K562 (cell line): ENCODE results near the gene ZNF169. TPM values are rescaled to one million over a fixed set of nuclear protein-coding genes. Genes with fewer than 3 reads are reported as not detected.

ENCODE experiments used
- ARID1B ChIP-seq: fragments of 450-650 bp; IDR thresholded peaks from 2 replicates; pipeline ENCODE4 v1.6.1; 2016; ENCODE audit warnings: antibody characterized with exemption, mild to moderate bottlenecking, inconsistent platforms
- CEBPG ChIP-seq, 3 experiments: fragments of 200-800 bp in 1 of 3; sonication (Bioruptor generic) in 1 of 3; sonication (generic) in 1 of 3; formaldehyde crosslinking in 1 of 3; IDR thresholded peaks in 2 of 3; conservative IDR thresholded peaks in 1 of 3; 2 replicates each; pipeline versions ENCODE4 v1.6.1 to v1.8.0; 2016 to 2022; ENCODE audit warnings: missing compliant biosample characterization in 2 of 3, missing genetic modification characterization in 2 of 3, mild to moderate bottlenecking in 1 of 3, missing genetic modification reagents in 1 of 3
- CGGBP1 ChIP-seq: fragments of 250-450 bp; sonication (Bioruptor Pico); IDR thresholded peaks from 2 replicates; pipeline ENCODE4 v1.9.0; 2021; ENCODE audit warnings: mild to moderate bottlenecking
- GABPB2 ChIP-seq: fragments of 250-450 bp; sonication (Bioruptor Pico); conservative IDR thresholded peaks from 2 replicates; pipeline ENCODE4 v1.5.1; 2021; ENCODE audit warnings: mild to moderate bottlenecking
- MIER1 ChIP-seq: fragments of 450-650 bp; IDR thresholded peaks from 2 replicates; pipeline ENCODE4 v1.6.1; 2016; ENCODE audit warnings: antibody characterized with exemption, mild to moderate bottlenecking, low read depth
- NONO ChIP-seq, 2 experiments: fragments of 200-400 bp in 1 of 2; fragments of 450-650 bp in 1 of 2; formaldehyde crosslinking in 1 of 2; IDR thresholded peaks; 2 replicates each; pipeline ENCODE4 v1.6.1; 2017; ENCODE audit warnings: low read depth in 2 of 2, mild to moderate bottlenecking in 2 of 2, moderate library complexity in 2 of 2, low read length in 1 of 2
- POLR2A ChIP-seq: fragments of 450-650 bp; conservative IDR thresholded peaks from 2 replicates; pipeline ENCODE4 v1.6.1; 2016
- SETDB1 ChIP-seq: IDR thresholded peaks from one replicate; pipeline ENCODE4 v1.6.1; 2012; ENCODE audit warnings: low read length, control low read depth, inconsistent platforms
- TAF15 ChIP-seq: fragments of 200-400 bp; formaldehyde crosslinking; IDR thresholded peaks from 2 replicates; pipeline ENCODE4 v1.6.1; 2017; ENCODE audit warnings: mild to moderate bottlenecking, low read depth, low read length, moderate library complexity
- ZBTB12 ChIP-seq: fragments of 250-450 bp; sonication (Bioruptor Pico); IDR thresholded peaks from 2 replicates; pipeline ENCODE4 v1.4.0; 2020
- ZNF239 ChIP-seq: fragments of 250-450 bp; sonication (Bioruptor Pico); IDR thresholded peaks from 2 replicates; pipeline ENCODE4 v1.4.0; 2020; ENCODE audit warnings: mild to moderate bottlenecking
- ZNF407 ChIP-seq: fragments of 450-650 bp; IDR thresholded peaks from 2 replicates; pipeline ENCODE4 v1.6.1; 2016; ENCODE audit warnings: low read depth
- polyA plus RNA-seq, 8 experiments: library from polyadenylated mRNA; depleted of rRNA in 4 of 8; stranded (reverse) in 5 of 8; unstranded in 3 of 8; fragments of >200 nt; fragmentation: Nextera tagmentation in 2 of 8; fragmentation: Illumina TruSeq in 1 of 8; extraction: Ambion mirVana in 2 of 8; extraction: Trizol in 1 of 8; gene quantifications; 2 replicates each; pipeline versions ENCODE4 v1.2.1 to v1.2.3, GENCODE V29; 2011 to 2014; ENCODE audit warnings: inconsistent platforms in 1 of 8, missing spikeins in 1 of 8
- total RNA-seq, 7 experiments: library from RNA; depleted of rRNA in 6 of 7; stranded (reverse); fragments of >200 nt in 6 of 7; fragmentation: Illumina TruSeq in 2 of 7; extraction: Trizol in 2 of 7; gene quantifications; 2 replicates each; pipeline versions ENCODE4 v1.2.1 to v1.2.3, GENCODE V29; 2011 to 2021; ENCODE audit warnings: low replicate concordance in 1 of 7
- TF ChIP-seq, protein P1 (sequence below): sonication (generic); formaldehyde crosslinking; IDR thresholded peaks from 2 replicates; pipeline ENCODE4 v1.8.0; 2023; ENCODE audit warnings: mild to moderate bottlenecking, missing genetic modification reagents
- TF ChIP-seq, protein P2 (sequence below): sonication (generic); formaldehyde crosslinking; IDR thresholded peaks from 2 replicates; pipeline ENCODE4 v1.8.0; 2022; ENCODE audit warnings: missing genetic modification reagents, mild to moderate bottlenecking, borderline replicate concordance

Gene ZNF169
- total and polyA plus RNA-seq, 9 of the 15 experiments (the other 6 are each of a cell fraction or from before 2014, with no cell fraction given), result 2.0 to 16.2 (median 5.6) TPM

DNA sequence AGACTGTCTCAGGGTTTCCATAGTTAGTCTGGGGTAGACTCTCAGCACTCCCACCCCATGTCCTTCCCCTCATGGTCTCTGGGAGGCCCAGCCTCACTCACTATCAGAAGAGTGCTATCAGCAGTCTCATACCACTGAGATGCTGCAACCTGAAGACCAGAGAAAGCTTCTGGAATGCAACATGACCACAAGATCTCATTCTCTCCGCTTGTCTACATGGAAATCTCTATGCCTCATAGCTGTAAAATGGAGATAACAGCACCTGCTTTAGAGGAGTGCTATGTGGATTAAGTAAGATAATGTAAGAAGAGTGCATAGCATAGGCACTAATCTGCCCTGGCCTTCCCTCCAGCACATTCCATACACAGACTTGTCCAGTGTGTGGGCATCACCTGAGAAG lies 47.0 kb upstream of the ZNF169 start (continued):
- TF ChIP-seq, protein P1, sequence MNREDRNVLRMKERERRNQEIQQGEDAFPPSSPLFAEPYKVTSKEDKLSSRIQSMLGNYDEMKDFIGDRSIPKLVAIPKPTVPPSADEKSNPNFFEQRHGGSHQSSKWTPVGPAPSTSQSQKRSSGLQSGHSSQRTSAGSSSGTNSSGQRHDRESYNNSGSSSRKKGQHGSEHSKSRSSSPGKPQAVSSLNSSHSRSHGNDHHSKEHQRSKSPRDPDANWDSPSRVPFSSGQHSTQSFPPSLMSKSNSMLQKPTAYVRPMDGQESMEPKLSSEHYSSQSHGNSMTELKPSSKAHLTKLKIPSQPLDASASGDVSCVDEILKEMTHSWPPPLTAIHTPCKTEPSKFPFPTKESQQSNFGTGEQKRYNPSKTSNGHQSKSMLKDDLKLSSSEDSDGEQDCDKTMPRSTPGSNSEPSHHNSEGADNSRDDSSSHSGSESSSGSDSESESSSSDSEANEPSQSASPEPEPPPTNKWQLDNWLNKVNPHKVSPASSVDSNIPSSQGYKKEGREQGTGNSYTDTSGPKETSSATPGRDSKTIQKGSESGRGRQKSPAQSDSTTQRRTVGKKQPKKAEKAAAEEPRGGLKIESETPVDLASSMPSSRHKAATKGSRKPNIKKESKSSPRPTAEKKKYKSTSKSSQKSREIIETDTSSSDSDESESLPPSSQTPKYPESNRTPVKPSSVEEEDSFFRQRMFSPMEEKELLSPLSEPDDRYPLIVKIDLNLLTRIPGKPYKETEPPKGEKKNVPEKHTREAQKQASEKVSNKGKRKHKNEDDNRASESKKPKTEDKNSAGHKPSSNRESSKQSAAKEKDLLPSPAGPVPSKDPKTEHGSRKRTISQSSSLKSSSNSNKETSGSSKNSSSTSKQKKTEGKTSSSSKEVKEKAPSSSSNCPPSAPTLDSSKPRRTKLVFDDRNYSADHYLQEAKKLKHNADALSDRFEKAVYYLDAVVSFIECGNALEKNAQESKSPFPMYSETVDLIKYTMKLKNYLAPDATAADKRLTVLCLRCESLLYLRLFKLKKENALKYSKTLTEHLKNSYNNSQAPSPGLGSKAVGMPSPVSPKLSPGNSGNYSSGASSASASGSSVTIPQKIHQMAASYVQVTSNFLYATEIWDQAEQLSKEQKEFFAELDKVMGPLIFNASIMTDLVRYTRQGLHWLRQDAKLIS, result no peak
- TF ChIP-seq CEBPG (CRISPR knock-in tag; IDR thresholded peaks at IDR 0.05), result no peak
- TF ChIP-seq CEBPG (tag; conservative IDR thresholded peaks at IDR 0.05 in 1 of 2, IDR thresholded peaks at IDR 0.05 in 1 of 2), result 0 out of 4 replicates have a peak, but pooled peaks of 1 of the 2 experiments have one; percentile 24
- TF ChIP-seq GABPB2 (CRISPR knock-in tag), result no peak
- TF ChIP-seq, protein P2, sequence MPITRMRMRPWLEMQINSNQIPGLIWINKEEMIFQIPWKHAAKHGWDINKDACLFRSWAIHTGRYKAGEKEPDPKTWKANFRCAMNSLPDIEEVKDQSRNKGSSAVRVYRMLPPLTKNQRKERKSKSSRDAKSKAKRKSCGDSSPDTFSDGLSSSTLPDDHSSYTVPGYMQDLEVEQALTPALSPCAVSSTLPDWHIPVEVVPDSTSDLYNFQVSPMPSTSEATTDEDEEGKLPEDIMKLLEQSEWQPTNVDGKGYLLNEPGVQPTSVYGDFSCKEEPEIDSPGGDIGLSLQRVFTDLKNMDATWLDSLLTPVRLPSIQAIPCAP (CRISPR knock-in tag), result no peak
- peak; percentile 93 for TF ChIP-seq ARID1B
- no peak for TF ChIP-seq CGGBP1 (CRISPR knock-in tag)
- no peak for TF ChIP-seq MIER1
- no peak for TF ChIP-seq TAF15
- no peak for TF ChIP-seq SETDB1
- TF ChIP-seq NONO (IDR thresholded peaks at IDR 0.05; ENCODE audit: low read depth in 2 of 2, low read length in 1 of 2), result no peak
- no peak for TF ChIP-seq ZBTB12 (CRISPR knock-in tag)
- no peak for TF ChIP-seq POLR2A
- no peak for TF ChIP-seq ZNF239
- no peak for TF ChIP-seq ZNF407
